ENCODE results near the gene PPFIBP2.

PPFIBP2 gene

GRCh38 chr11:7672276-7672959, 158.6 kb downstream of the PPFIBP2 start:
- no peak for DNase-seq

GRCh38 chr11:7672960-7673723, 159.3 kb downstream of the PPFIBP2 start, which contains the start of gene CYB5R2:
Gene CYB5R2 (minus strand): TSS chr11:7673500. CDS start chr11:7672825, 675 bp downstream.
- DNase-seq, result no peak

GRCh38 chr11:7673724-7674434, 160.1 kb downstream of the PPFIBP2 start:
- DNase-seq, result no peak

GRCh38 chr11:7675631-7676030, 161.8 kb downstream of the PPFIBP2 start:
- no peak for DNase-seq

- DNase-seq, result no peak
Measured at GRCh38 chr11:7677071-7677470, 163.3 kb downstream of the PPFIBP2 start.

- no peak for DNase-seq
Measured at GRCh38 chr11:7677796-7678201, 164.0 kb downstream of the PPFIBP2 start.

- DNase-seq, result no peak
Measured at GRCh38 chr11:7683571-7683970, 169.8 kb downstream of the PPFIBP2 start.

- no peak for DNase-seq
Measured at GRCh38 chr11:7686761-7687160, 173.0 kb downstream of the PPFIBP2 start.

- DNase-seq, result no peak
Measured at GRCh38 chr11:7687386-7687785, 173.6 kb downstream of the PPFIBP2 start.

- no peak for DNase-seq
Measured at GRCh38 chr11:7688238-7688826, 174.5 kb downstream of the PPFIBP2 start.

GRCh38 chr11:7689239-7689638, 175.4 kb downstream of the PPFIBP2 start:
- no peak for DNase-seq

GRCh38 chr11:7690648-7691047, 176.8 kb downstream of the PPFIBP2 start:
- DNase-seq, result no peak

GRCh38 chr11:7691759-7692350, 178.1 kb downstream of the PPFIBP2 start:
- no peak for DNase-seq

- DNase-seq, result no peak
Measured at GRCh38 chr11:7692426-7692825, 178.6 kb downstream of the PPFIBP2 start.

GRCh38 chr11:7694235-7694634, 180.4 kb downstream of the PPFIBP2 start:
- no peak for DNase-seq

GRCh38 chr11:7696424-7696823, 182.6 kb downstream of the PPFIBP2 start:
- no peak for DNase-seq
